Choroid plexus epithelial cell (primary cell): Measurements from ENCODE around the gene TPCN1.

Experiments used
- DNase-seq: peaks from one replicate; pipeline ENCODE4 v3.0.0-alpha.2; 2010; ENCODE audit warnings: low read depth
- H3K4me3 ChIP-seq: 2 replicates; pipeline ENCODE4 v1.5.1; 2011; ENCODE audit warnings: low read depth, mild to moderate bottlenecking, control low read depth, low read length, moderate library complexity
- TF ChIP-seq, protein P1 (sequence below): conservative IDR thresholded peaks from 2 replicates; pipeline ENCODE4 v1.5.1; 2011; ENCODE audit warnings: low read depth, mild to moderate bottlenecking, control low read depth, inconsistent platforms, low read length, moderate library complexity

Gene TPCN1

DNA sequence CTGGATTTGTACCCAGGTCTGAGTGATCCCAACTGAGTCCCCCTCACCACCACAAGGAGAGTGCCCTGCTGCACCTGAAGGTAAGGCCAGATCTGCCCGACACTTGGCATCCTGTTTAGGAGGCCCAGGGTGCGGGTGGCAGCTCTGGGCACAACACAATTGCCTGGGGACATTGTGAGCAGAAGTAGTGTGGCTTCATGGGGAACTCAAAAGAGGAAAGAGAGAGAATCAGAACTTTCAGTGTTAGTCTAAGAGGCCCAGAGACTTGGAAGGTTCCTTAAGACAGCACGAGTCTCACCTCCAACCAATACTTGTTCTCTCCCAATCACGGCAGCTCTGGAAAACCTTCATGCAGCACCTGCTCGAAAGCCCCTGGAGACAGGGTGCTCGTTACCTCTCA is 120.3 kb downstream of the TPCN1 start:
- DNase-seq: no peak
- TF ChIP-seq, protein P1, sequence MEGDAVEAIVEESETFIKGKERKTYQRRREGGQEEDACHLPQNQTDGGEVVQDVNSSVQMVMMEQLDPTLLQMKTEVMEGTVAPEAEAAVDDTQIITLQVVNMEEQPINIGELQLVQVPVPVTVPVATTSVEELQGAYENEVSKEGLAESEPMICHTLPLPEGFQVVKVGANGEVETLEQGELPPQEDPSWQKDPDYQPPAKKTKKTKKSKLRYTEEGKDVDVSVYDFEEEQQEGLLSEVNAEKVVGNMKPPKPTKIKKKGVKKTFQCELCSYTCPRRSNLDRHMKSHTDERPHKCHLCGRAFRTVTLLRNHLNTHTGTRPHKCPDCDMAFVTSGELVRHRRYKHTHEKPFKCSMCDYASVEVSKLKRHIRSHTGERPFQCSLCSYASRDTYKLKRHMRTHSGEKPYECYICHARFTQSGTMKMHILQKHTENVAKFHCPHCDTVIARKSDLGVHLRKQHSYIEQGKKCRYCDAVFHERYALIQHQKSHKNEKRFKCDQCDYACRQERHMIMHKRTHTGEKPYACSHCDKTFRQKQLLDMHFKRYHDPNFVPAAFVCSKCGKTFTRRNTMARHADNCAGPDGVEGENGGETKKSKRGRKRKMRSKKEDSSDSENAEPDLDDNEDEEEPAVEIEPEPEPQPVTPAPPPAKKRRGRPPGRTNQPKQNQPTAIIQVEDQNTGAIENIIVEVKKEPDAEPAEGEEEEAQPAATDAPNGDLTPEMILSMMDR: no peak
- no peak overlapping the region for H3K4me3 ChIP-seq

- DNase-seq: no peak
- TF ChIP-seq, protein P1: no peak
- H3K4me3 ChIP-seq: no peak overlapping the region
These were observed 124.1 kb downstream of the TPCN1 start for GRCh38 chr12:113345318-113345717.

DNA sequence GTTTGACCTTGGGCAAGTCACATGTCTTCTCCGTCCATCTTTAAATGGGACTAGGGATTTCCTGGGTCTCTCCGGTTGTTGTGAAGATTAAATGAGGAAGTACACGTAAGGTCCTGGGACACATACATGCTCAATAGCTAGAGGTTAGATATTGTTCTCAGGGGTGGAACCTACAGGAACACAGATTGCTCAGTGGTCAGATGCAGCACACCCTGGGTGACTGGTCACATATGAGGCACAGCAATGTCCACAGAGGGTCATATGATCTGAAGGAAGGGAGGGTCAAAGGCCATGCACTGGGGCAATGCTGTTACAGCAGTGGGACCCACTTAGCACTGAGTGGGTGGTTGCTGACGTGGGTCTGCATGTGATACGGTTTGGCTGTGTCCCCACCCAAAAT is 125.1 kb downstream of the TPCN1 start:
- TF ChIP-seq, protein P1: no peak
- DNase-seq: no peak
- no peak overlapping the region for H3K4me3 ChIP-seq

- TF ChIP-seq, protein P1: no peak
- H3K4me3 ChIP-seq: no peak overlapping the region
- DNase-seq: no peak
These were observed 125.8 kb downstream of the TPCN1 start for GRCh38 chr12:113347107-113347506.

DNA sequence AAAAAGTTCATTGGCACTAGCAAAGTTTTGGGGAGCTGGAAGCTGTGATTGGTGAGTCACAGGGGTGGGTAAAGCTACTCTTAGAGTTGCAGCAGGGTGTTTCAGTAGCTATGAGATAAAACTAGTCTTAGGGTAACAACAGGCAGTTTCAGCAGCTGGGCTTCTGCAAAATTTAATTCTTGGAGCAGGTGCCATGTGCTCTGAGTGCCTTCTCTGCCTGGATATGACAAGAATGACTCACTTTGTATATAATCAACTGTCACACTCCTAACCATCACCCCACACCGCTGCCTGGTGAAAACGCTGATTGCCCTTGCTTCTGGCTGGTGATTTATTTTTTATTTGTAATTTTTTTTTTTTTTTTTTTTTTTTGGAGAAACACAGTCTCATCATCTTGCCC is 126.6 kb downstream of the TPCN1 start:
- DNase-seq: no peak
- no peak overlapping the region for H3K4me3 ChIP-seq
- TF ChIP-seq, protein P1: no peak
